ES-I3 (cell line): ENCODE data around the gene CA10.

ENCODE experiments used
- H3K36me3 ChIP-seq: 2 replicates; pipeline ENCODE4 v1.6.1; 2013; ENCODE audit warnings: mild to moderate bottlenecking, low read length, control low read depth, moderate library complexity; ENCODE audit not compliant: insufficient read depth
- H3K4me1 ChIP-seq: 2 replicates; pipeline ENCODE4 v1.6.1; 2013; ENCODE audit warnings: mild to moderate bottlenecking, control low read depth, low read length; ENCODE audit not compliant: insufficient read depth
- H3K9ac ChIP-seq: 2 replicates; pipeline ENCODE4 v1.6.1; 2013; ENCODE audit warnings: low read depth, mild to moderate bottlenecking, low read length, moderate library complexity
- H3K9me3 ChIP-seq: 2 replicates; pipeline ENCODE4 v1.6.1; 2013; ENCODE audit warnings: mild to moderate bottlenecking, low read length, moderate library complexity; ENCODE audit not compliant: control insufficient read depth, insufficient read depth

Gene CA10

DNA sequence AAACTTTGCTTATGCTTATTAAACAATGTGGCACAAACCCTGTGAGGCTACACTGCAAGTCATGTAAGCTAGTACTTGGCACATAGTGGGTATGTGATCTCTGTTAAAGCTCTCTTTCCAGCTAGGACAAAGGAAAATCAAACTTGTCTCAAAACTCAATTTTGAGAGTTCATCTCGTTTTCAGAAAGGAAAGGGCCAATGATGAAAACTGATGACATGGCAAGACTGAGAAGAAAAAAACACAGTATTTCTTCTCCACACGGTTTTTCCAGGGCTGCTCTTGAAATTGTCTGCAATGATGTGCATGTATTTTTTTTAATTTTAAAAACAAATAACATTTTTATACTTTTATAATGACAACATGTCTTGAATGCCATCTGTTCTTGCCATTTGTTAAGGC, 389.8 kb downstream of the CA10 start:
- no peaks in the 10 kb centered on the region for H3K9me3 ChIP-seq
- no peaks in the 10 kb centered on the region for H3K4me1 ChIP-seq
- H3K36me3 ChIP-seq, result no peaks in the 10 kb centered on the region
- H3K9ac ChIP-seq, result no peak overlapping the region

DNA sequence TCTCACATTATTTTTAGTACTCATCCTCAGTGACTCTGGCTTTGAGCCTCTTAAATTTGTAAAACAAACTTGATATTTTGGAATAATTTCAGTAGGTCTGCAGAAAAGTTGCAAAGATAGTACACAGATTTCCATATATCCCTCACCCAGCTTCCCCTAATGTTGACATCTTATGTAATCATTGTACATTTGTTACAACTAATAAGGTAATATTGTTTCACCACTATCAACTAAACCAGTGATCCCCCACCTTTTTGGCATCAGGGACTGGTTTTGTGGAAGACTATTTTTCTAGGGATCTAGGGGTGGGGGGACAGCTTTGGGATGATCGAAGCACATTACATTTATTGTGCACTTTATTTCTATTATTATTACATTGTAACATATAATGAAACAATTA, 391.2 kb downstream of the CA10 start:
- H3K36me3 ChIP-seq, result no peaks in the 10 kb centered on the region
- H3K4me1 ChIP-seq, result no peaks in the 10 kb centered on the region
- H3K9me3 ChIP-seq, result no peaks in the 10 kb centered on the region
- no peak overlapping the region for H3K9ac ChIP-seq

DNA sequence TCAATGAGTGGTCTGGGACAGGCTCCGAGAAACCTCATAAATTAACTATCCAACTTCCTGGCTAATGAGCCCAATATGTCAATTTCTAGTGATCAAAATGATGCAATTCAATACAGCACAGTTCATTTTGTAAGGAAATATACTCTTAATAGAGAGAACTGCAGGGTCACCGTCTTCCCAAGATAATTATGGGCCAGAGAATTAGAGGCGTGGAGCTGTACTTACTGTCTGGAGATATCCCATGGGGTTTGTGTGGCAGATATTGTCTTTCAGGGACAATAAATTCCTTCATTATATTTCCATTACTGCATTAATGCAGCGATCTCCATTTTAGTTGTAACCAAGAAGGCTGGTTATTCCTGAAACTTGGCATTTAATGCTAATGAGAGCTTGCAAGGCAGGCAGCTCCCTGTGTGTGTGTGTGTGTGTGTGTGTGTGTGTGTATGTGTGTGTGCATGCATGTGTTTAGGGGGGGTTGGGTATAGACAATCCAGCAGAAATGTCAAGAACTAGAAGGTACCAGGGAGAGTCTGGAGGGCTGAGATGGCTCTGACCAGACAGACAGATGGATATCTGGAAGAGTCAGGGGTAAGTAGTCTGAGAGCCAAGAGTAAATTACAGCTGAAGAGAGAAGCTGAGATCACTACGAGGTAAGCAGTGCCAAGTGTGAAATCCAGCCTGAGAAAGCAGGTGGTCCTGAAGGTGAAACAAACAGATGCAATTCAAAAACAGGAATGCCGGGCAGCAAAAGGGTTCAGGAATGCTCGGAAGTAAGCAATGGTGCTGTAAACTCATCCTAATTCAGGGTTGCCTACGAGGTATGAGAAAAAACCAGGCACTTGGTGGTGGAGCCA, 393.0 kb downstream of the CA10 start:
- Histone ChIP-seq H3K9ac (no peak overlapping the region), H3K9me3 (no peaks in the 10 kb centered on the region), H3K4me1 (no peaks in the 10 kb centered on the region), H3K36me3 (no peaks in the 10 kb centered on the region)

DNA sequence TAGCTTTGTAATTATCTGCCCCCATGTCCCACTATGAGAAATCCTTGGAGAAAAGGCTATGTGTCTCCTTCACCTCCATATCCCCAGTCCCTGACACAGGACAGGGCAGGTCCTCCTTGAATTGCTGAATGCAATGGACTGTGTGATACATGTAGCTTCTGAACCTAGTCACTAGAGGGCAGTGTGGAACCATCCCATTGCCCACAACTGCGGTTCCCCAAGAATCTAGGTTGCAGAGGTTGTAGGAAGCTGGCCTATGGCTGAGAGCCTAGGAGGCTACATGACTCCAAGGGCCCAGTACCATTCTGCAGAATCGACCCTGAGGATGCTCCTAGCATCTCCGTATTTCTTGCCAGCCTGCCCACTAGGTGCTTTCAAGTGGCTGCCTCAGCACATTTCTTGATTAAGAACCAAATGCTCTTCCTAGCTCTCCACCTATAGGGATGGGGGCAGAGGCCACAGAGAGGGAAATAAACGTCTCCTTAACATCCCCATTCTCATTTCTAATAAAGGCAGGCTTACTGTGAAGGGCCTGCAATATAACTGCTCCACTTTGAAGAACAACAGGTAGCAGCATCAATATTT, 394.0 kb downstream of the CA10 start:
- no peaks in the 10 kb centered on the region for H3K36me3 ChIP-seq
- no peak overlapping the region for H3K9ac ChIP-seq
- H3K4me1 ChIP-seq, result no peaks in the 10 kb centered on the region
- no peaks in the 10 kb centered on the region for H3K9me3 ChIP-seq

DNA sequence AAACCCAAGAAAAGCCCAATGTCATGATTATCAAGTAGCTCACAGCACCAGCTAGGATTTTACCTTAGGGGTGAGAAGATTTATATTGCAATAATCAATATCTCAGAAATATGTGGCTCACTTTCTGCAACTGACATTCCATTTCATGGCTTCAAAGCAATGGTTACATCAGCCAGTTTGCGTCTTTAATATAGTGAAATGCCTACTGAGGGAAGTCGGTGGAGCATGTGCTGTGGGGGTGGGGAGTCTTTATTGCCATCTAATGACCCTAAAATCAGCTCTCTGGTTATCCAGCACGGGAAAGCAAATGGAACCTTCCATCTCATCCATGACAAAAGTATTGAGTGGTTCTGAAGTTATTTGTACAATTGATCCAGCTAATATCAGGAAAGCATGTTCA, 395.5 kb downstream of the CA10 start:
- H3K4me1 ChIP-seq, result no peaks in the 10 kb centered on the region
- no peaks in the 10 kb centered on the region for H3K36me3 ChIP-seq
- no peak overlapping the region for H3K9ac ChIP-seq
- no peaks in the 10 kb centered on the region for H3K9me3 ChIP-seq

DNA sequence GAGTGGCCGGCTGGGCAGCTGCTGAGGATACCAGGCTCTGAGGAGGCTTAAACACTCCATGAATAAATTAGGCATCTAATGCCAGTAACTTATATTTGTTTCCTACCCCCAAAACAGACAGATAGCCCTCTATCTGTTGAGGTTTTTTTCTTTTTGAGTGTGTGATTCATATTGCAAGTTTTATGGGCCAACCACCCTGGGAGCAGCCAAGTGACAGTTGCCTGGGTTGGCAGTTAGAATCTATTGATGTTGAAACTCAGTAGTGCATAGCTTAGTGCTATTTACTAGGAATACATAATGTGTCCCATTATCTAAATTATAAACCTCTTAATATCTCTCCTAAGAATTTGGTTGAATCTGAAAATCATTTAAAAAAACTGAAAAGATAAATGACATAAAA, 397.4 kb downstream of the CA10 start:
- H3K9me3 ChIP-seq, result no peaks in the 10 kb centered on the region
- H3K4me1 ChIP-seq, result no peaks in the 10 kb centered on the region
- H3K36me3 ChIP-seq, result no peaks in the 10 kb centered on the region
- H3K9ac ChIP-seq, result no peak overlapping the region

DNA sequence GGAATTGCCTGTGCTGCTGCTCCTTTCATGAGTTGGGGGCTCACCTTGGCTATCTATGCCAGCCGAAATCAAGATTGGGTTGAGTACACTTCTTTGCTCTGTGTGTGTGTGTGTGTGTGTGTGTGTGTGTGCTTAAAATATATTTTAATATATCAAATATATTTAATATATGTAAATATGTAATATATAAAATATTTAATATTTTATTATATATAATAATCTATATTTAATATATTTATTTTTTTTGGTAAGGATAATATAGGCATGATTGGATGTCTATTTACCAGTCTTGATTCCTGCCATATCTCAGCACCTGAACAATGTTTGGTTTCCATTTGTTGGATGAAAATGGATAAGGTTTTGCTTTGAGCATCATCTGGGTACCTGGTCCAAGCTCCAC, 399.3 kb downstream of the CA10 start:
- Histone ChIP-seq H3K36me3 (no peaks in the 10 kb centered on the region), H3K9me3 (no peaks in the 10 kb centered on the region), H3K4me1 (no peaks in the 10 kb centered on the region), H3K9ac (no peak overlapping the region)

DNA sequence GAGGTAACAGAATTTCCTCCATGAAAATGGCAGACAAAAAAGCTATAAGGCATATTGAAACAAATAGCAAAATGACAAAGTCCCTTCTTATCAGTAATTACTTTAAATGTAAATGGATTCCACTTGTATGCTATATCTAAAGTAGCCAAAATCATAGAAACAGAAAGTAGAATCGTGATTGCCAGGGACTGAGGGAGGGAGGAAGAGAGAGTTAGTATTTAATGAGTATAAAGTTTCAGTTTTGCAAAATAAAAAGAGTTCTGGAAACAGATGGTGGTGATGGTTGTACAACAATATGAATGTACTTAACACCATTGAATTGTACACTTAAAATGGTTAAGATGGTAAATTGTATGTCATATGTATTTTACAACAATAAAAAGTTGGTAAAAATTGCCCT, 407.4 kb downstream of the CA10 start:
- H3K4me1 ChIP-seq, result 0 out of 2 replicates have a peak, but pooled peaks cover 4% of the 10 kb centered on the region
- H3K36me3 ChIP-seq, result no peaks in the 10 kb centered on the region
- no peak overlapping the region for H3K9ac ChIP-seq
- H3K9me3 ChIP-seq, result no peaks in the 10 kb centered on the region

DNA sequence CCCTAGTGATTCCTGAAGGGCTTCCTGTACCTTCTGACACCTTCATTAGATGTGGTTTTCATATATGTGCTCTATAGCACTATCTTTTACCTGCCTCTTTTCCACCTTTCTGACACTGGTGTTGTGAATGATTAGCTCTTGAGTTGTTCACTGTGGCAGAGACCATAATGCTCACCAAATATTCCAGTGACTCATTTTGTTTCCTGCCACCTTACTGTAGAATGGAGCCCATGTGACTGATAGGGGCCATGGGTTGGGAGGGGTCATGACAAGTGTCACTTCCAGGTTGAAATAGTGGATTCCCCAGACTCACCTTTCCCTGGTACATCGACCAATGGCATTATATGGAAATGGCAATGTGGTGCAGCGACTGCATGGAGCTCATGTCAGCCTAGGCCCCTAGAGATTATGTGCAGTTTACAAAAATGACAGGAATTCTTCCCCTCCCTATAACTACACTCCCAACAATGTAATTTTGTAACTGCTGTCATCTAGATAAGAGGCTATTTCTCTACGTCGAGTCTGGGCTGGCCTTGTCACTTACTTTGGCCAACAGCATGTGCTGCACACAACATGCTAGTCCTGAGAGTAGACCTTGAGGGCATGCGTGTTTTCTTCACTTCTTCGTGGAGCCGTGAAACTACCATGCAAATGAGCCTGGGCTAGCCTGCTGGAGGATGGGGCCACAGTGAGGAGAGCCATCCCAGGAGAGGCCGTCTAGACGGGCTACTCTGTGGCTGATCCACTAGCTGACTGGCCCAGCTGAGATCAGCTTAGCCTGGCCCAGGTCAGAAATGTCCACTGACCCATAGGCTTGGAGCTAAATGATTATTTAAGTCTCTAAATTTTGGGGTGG, 409.5 kb downstream of the CA10 start:
- Histone ChIP-seq H3K9me3 (no peaks in the 10 kb centered on the region), H3K4me1 (peaks cover 17% of the 10 kb centered on the region; the same call in 1 of the 2 replicates), H3K9ac (no peak overlapping the region), H3K36me3 (no peaks in the 10 kb centered on the region)

DNA sequence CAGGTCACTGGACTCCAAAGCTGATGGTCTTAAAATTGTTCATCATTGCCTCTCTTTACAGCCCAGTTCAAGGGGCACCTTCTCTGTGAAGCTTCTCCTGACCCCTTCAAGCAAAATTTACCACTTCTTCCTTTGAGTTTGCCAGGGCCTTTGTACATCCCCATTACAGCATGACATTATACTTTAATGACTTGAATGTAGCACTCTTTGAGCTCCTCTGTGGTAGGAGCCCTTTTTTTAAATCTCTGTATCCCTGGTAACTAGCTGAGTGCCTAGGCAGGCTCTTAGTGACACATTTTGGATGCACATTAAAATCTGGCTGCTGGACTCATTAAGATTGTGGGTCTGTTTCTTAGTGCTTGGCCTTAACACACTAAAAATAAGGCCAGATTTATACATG, 412.1 kb downstream of the CA10 start:
- no peaks in the 10 kb centered on the region for H3K36me3 ChIP-seq
- peaks cover 17% of the 10 kb centered on the region; the same call in 1 of the 2 replicates for H3K4me1 ChIP-seq
- H3K9ac ChIP-seq, result no peak overlapping the region
- H3K9me3 ChIP-seq, result no peaks in the 10 kb centered on the region

DNA sequence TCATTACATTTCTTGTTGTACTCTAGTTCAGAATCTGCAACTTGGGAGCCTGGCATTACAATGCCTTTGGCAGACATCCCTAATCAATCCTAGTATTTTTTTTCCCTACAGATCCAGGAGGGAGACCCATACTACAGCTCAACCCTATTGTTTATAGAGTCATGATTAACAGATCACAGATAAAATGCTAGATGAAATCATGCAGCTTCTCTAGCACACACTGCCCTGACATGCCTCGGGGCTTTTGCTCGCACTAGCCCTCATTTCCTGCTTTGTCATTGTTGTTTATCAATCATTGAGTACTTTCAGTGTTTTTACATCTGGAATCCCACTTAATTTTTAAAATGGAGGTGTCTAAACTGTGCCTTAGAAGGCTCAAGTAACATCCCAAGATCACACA, 412.5 kb downstream of the CA10 start:
- Histone ChIP-seq H3K9ac (no peak overlapping the region), H3K36me3 (no peaks in the 10 kb centered on the region), H3K4me1 (peaks cover 17% of the 10 kb centered on the region; the same call in 1 of the 2 replicates), H3K9me3 (no peaks in the 10 kb centered on the region)

DNA sequence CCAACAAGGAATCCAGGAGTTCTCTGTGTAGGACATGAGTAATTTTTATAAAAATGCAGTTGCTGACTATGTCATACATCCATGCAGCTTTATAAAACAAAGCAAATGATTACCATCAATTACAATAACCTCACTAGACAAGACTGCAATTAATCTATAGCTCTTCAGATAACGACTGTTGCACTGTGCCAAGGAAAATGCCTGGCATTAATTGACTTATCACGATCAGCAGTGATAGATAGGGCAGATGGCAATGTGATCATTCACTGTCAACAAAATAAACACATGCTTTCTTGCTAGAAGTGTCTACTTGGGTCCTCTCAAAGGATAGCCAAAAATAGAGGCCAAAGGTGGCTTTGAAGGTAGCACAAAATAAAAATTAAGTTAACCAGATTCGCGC, 415.0 kb downstream of the CA10 start:
- H3K4me1 ChIP-seq, result peaks cover 28% of the 10 kb centered on the region; the same call in 1 of the 2 replicates
- H3K9me3 ChIP-seq, result no peaks in the 10 kb centered on the region
- H3K9ac ChIP-seq, result no peak overlapping the region
- no peaks in the 10 kb centered on the region for H3K36me3 ChIP-seq

DNA sequence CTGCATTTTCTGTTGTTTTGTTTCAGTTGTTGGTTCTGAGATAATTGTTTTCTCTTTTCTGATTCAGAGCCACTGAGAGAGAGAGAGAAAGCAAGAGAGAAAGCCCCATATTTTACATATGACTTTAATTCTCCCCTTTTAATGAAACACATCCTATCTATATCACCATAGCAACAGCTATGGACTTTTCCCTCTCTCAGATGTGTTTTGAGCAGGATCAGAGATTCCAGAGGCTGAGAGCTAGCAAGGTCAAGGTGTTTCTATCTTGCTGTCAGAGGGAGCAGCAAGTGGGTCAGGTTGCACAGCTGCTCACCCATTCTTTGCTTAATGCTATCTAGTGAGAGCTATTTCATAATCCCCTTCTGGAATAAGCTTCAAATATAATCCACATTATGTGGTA, 415.9 kb downstream of the CA10 start:
- Histone ChIP-seq H3K9me3 (no peaks in the 10 kb centered on the region), H3K4me1 (peaks cover 28% of the 10 kb centered on the region; the same call in 1 of the 2 replicates)

DNA sequence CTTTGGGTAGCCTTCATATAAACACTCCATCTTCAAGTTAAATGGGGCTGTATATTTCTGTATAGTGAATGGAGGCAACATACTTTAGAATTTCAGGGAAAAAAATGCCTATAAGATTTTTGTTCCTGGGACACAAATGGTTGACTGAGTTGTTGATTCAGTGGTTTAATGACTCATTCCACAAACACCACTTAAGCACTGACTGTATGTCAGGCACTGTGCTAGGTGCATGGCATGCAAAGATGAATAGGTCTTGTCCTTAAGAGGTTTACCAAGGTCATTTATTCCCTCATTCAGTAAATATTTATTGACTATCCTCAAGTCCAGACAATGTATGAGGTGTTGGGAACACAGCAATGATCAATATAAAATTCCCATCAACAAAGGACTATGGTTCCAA, 417.1 kb downstream of the CA10 start:
- H3K36me3 ChIP-seq, result no peaks in the 10 kb centered on the region
- no peaks in the 10 kb centered on the region for H3K9me3 ChIP-seq
- peaks cover 28% of the 10 kb centered on the region; the same call in 1 of the 2 replicates for H3K4me1 ChIP-seq
- H3K9ac ChIP-seq, result no peak overlapping the region

More for the DNA sequence above, 415.9 kb downstream of the CA10 start:
- no peak overlapping the region for H3K9ac ChIP-seq
- no peaks in the 10 kb centered on the region for H3K36me3 ChIP-seq
